Ovary (tissue), 3 donors: ENCODE data around the gene RASIP1.

Experiments
- CTCF ChIP-seq, 3 donors: fragments of 450-650 bp in 2 of 3; fragments of 200-600 bp in 1 of 3; IDR thresholded peaks; one replicate each; pipeline versions ENCODE4 v1.5.1 to v1.8.0; 2016 to 2022; ENCODE audit warnings: antibody characterized with exemption in 3 of 3, mild to moderate bottlenecking in 1 of 3
- EP300 ChIP-seq: sonication (generic); formaldehyde crosslinking; IDR thresholded peaks from one replicate; pipeline ENCODE4 v1.6.1; 2017; ENCODE audit warnings: antibody characterized with exemption
- donor health status: DM: no; HTN: no; CAD: no.

- TF ChIP-seq EP300 (no peak), CTCF (IDR thresholded peaks at IDR 0.05) (no peak)
These were observed 9.0 kb downstream of the RASIP1 start for GRCh38 chr19:48731452-48731851.
